Ovary (tissue), 3 donors: Measurements from ENCODE around the gene TTLL12.

Experiments
- POLR2A ChIP-seq: fragments of 450-650 bp; IDR thresholded peaks from one replicate; pipeline ENCODE4 v1.6.1; 2017; ENCODE audit warnings: antibody characterized with exemption, mild to moderate bottlenecking, moderate library complexity
- TF ChIP-seq, protein P1 (sequence below), 3 donors: fragments of 450-650 bp in 2 of 3; fragments of 200-600 bp in 1 of 3; IDR thresholded peaks; one replicate each; pipeline versions ENCODE4 v1.5.1 to v1.8.0; 2016 to 2022; ENCODE audit warnings: antibody characterized with exemption in 3 of 3, mild to moderate bottlenecking in 1 of 3
- donor health status: DM: no; HTN: no; CAD: no.

DNA sequence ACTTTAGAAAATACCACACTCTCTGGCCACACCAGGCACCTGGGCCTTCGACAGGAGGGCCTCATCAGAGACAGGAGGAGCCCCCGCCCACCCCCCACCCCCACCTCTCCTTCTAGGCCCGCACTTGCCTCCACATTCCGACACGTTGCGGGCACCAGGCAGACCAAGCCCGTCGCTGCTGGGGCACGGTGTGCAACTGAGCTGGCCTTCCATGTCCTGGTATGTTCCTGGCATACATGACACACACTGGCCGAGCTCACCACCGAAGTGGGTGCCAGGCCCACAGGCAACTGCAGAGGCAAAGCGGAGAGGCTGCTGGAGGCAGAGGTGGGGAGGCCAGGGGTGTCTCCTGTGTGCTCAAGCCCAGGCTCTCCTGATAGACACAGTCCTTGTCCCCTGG, 27.0 kb upstream of the TTLL12 start:
- TF ChIP-seq, protein P1, sequence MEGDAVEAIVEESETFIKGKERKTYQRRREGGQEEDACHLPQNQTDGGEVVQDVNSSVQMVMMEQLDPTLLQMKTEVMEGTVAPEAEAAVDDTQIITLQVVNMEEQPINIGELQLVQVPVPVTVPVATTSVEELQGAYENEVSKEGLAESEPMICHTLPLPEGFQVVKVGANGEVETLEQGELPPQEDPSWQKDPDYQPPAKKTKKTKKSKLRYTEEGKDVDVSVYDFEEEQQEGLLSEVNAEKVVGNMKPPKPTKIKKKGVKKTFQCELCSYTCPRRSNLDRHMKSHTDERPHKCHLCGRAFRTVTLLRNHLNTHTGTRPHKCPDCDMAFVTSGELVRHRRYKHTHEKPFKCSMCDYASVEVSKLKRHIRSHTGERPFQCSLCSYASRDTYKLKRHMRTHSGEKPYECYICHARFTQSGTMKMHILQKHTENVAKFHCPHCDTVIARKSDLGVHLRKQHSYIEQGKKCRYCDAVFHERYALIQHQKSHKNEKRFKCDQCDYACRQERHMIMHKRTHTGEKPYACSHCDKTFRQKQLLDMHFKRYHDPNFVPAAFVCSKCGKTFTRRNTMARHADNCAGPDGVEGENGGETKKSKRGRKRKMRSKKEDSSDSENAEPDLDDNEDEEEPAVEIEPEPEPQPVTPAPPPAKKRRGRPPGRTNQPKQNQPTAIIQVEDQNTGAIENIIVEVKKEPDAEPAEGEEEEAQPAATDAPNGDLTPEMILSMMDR (IDR thresholded peaks at IDR 0.05): no peak
- no peak for TF ChIP-seq POLR2A
